ENCODE measurements around the gene APOL5.

The APOL5 gene

GRCh38 chr22:35743326-35743860 is 25.7 kb downstream of the APOL5 start:
- no peak for DNase-seq

GRCh38 chr22:35746248-35746647 is 28.6 kb downstream of the APOL5 start:
- no peak for DNase-seq

GRCh38 chr22:35746946-35747703 is 29.5 kb downstream of the APOL5 start:
- DNase-seq, result no peak

- DNase-seq, result no peak
Measured at GRCh38 chr22:35749808-35750207, 32.1 kb downstream of the APOL5 start.

- no peak for DNase-seq
Measured at GRCh38 chr22:35752006-35752862, 34.6 kb downstream of the APOL5 start.

- DNase-seq, result no peak
Measured at GRCh38 chr22:35752863-35753189, 35.2 kb downstream of the APOL5 start.

- no peak for DNase-seq
Measured at GRCh38 chr22:35754761-35755160, 37.1 kb downstream of the APOL5 start.

GRCh38 chr22:35756722-35757121 is 39.0 kb downstream of the APOL5 start:
- no peak for DNase-seq

GRCh38 chr22:35758394-35758793 is 40.7 kb downstream of the APOL5 start:
- DNase-seq, result no peak

GRCh38 chr22:35761037-35761436 is 43.4 kb downstream of the APOL5 start:
- no peak for DNase-seq

- DNase-seq, result no peak
Measured at GRCh38 chr22:35766654-35767580, 49.2 kb downstream of the APOL5 start.

GRCh38 chr22:35769974-35770373 is 52.3 kb downstream of the APOL5 start:
- no peak for DNase-seq

GRCh38 chr22:35775339-35775738 is 57.7 kb downstream of the APOL5 start:
- no peak for DNase-seq

GRCh38 chr22:35777335-35777975 is 59.8 kb downstream of the APOL5 start:
- DNase-seq, result no peak

Data from activated naive CD4-positive, alpha-beta T cell (primary cell).